ENCODE measurements around the gene TEDC2. TPM values are rescaled to one million over a fixed set of nuclear protein-coding genes. Genes with fewer than 3 reads are reported as not detected.

The TEDC2 gene
- total RNA-seq, 2 experiments from 2014 or later, result 48.0 to 110 TPM

DNA sequence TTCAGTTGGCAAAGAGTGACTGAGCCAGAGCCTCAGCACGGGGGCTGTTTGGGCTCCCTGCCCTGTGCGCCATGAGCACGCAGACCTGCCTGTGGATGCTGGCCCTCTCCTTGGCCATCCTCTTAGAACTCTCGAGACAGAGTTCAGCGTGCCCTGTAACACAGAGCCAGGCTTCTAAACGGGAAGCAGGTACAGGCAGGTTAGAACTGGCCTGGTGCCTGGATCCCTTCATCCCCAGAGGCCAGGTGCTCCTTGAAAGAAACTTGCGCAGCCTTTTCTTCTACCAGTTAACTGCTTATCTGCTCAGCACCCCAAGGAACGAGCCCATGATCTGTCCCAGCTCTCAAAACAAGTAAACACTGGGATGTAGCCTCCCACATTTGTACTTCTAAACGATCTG, 23.8 kb upstream of the TEDC2 start:
- BruUV-seq (replicated peaks), result no TSS peak
- H4K20me1 ChIP-seq (ENCODE audit: insufficient read depth, low read length), result peaks cover 3% of the 10 kb centered on the region
- H3K4me2 ChIP-seq (ENCODE audit: low read length), result no peak overlapping the region
- H2AFZ ChIP-seq (ENCODE audit: low read length), result no peak overlapping the region
- DNase-seq (ENCODE audit: low spot score), result no peak
- peaks cover 23% of the 10 kb centered on the region for H3K4me1 ChIP-seq (ENCODE audit: insufficient read depth, low read length, poor library complexity, severe bottlenecking)
- TF ChIP-seq CTCF (conservative IDR thresholded peaks at IDR 0.05; ENCODE audit: low read length) (no peak), EZH2phosphoT487 (IDR thresholded peaks at IDR 0.05; ENCODE audit: borderline replicate concordance, low read depth, low read length) (no peak)
- H3K36me3 ChIP-seq (ENCODE audit: insufficient read depth, low read length), result peaks cover 95% of the 10 kb centered on the region
- no peak overlapping the region for H3K4me3 ChIP-seq (ENCODE audit: low read depth, low read length, poor library complexity, severe bottlenecking)
- no peaks in the 10 kb centered on the region for H3K9me2 ChIP-seq (ENCODE audit: insufficient read depth, low read length)
- ChIA-PET POLR2A (no interaction called here), CTCF (ENCODE audit: unreplicated experiment) (no interaction called here)
- peaks cover 20% of the 10 kb centered on the region for H3K79me2 ChIP-seq (ENCODE audit: insufficient read depth, low read depth, low read length)
- no peaks in the 10 kb centered on the region for H3K9me3 ChIP-seq (ENCODE audit: low read length)
- H3K27ac ChIP-seq (ENCODE audit: low read depth, low read length, poor library complexity, severe bottlenecking), result no peak overlapping the region
- intact Hi-C loops (cut with micrococcal nuclease; ENCODE audit: unreplicated experiment), result no loop called here

DNA sequence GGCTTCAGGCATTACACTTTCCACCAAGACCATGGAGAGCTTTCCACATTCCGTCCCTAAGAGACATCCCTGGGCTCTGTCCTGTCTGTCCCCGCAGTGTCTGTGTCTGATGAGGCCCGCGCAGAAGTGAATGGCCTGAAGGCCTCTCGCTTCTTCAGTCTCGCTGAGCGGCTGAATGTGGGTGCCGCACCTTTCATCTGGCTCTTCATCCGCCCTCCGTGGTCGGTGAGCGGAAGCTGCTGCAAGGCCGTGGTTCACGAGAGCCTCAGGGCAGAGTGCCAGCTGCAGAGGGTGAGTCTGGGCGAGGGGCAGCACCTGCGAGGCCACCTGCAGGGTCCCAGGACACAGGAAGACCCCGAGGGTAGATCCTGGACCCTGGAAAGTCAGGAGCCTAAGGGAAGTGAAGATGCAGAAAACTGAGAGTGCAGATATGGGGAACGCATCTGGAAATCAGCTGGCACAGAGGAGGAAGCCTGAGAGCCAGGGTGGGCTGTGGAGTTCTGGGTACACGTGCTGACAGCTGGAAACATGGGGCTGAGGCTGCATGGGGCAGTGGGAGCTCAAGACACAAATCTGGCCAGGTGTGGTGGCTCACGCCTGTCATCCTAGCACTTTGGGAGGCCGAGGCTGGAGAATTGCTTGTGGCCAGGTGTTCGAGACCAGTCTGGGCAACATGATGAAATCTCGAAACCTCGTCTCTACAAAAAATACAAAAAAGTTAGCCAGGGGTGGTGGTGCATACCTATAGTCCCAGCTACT, 22.7 kb upstream of the TEDC2 start:
- Histone ChIP-seq H3K36me3 (ENCODE audit: insufficient read depth, low read length) (peaks cover 90% of the 10 kb centered on the region), H3K4me2 (ENCODE audit: low read length) (no peak overlapping the region), H3K27ac (ENCODE audit: low read depth, low read length, poor library complexity, severe bottlenecking) (no peak overlapping the region), H3K4me1 (ENCODE audit: insufficient read depth, low read length, poor library complexity, severe bottlenecking) (peaks cover 17% of the 10 kb centered on the region), H3K79me2 (ENCODE audit: insufficient read depth, low read depth, low read length) (peaks cover 10% of the 10 kb centered on the region; the same call in 1 of the 2 replicates), H3K9me3 (ENCODE audit: low read length) (no peaks in the 10 kb centered on the region), H2AFZ (ENCODE audit: low read length) (no peak overlapping the region), H3K4me3 (ENCODE audit: low read depth, low read length, poor library complexity, severe bottlenecking) (no peak overlapping the region), H4K20me1 (ENCODE audit: insufficient read depth, low read length) (no peaks in the 10 kb centered on the region), H3K9me2 (ENCODE audit: insufficient read depth, low read length) (no peaks in the 10 kb centered on the region)
- ChIA-PET POLR2A (no interaction called here), CTCF (ENCODE audit: unreplicated experiment) (no interaction called here)
- TF ChIP-seq EZH2phosphoT487 (IDR thresholded peaks at IDR 0.05; ENCODE audit: borderline replicate concordance, low read depth, low read length) (no peak), CTCF (conservative IDR thresholded peaks at IDR 0.05; ENCODE audit: low read length) (no peak)
- intact Hi-C loops (cut with micrococcal nuclease; ENCODE audit: unreplicated experiment), result no loop called here
- no peak for DNase-seq (ENCODE audit: low spot score)
- BruUV-seq (replicated peaks), result no TSS peak

DNA sequence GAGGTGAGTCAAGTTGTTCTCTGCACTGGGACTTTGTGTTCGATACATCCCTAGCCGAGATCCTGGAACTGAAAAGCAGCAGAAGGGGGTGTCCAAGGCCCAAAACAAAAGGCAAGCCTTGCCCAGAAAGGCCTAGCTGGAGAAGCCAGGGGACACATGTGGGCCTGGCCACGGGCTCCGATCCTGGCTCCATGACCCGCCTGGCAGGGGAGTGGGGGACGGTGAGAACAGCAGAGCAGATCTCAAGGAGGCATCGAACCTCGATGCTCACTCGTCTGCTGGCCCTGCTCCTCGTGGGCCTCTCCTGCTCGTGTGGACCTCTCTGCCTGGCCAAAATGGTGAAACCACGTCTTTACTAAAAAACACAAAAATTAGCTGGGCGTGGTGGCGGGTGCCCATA, 21.8 kb upstream of the TEDC2 start:
- Histone ChIP-seq H4K20me1 (ENCODE audit: insufficient read depth, low read length) (no peaks in the 10 kb centered on the region), H3K4me2 (ENCODE audit: low read length) (no peak overlapping the region), H3K4me3 (ENCODE audit: low read depth, low read length, poor library complexity, severe bottlenecking) (no peak overlapping the region), H3K9me3 (ENCODE audit: low read length) (no peaks in the 10 kb centered on the region), H3K27ac (ENCODE audit: low read depth, low read length, poor library complexity, severe bottlenecking) (no peak overlapping the region), H2AFZ (ENCODE audit: low read length) (no peak overlapping the region), H3K9me2 (ENCODE audit: insufficient read depth, low read length) (no peaks in the 10 kb centered on the region), H3K79me2 (ENCODE audit: insufficient read depth, low read depth, low read length) (peaks cover under 1% of the 10 kb centered on the region; the same call in 1 of the 2 replicates), H3K36me3 (ENCODE audit: insufficient read depth, low read length) (peaks cover 82% of the 10 kb centered on the region), H3K4me1 (ENCODE audit: insufficient read depth, low read length, poor library complexity, severe bottlenecking) (peaks cover 17% of the 10 kb centered on the region)
- ChIA-PET POLR2A (interaction anchor here (0.7 kb wide), 1 partner anchor 234 kb away, joined by 3 read pairs; no protein-coding TSS in a partner anchor), CTCF (ENCODE audit: unreplicated experiment) (no interaction called here)
- DNase-seq (ENCODE audit: low spot score), result no peak
- TF ChIP-seq EZH2phosphoT487 (IDR thresholded peaks at IDR 0.05; ENCODE audit: borderline replicate concordance, low read depth, low read length), result no peak
- TF ChIP-seq CTCF (conservative IDR thresholded peaks at IDR 0.05; ENCODE audit: low read length), result no peak
- intact Hi-C loops (cut with micrococcal nuclease; ENCODE audit: unreplicated experiment), result no loop called here
- BruUV-seq (replicated peaks), result TSS peak; percentile 25
